GM19468 (cell line): ENCODE measurements around the gene ATP4B.

Experiments
- ATAC-seq: cut with Tn5 transposase; IDR thresholded peaks from one replicate; pipeline ENCODE4 v1.9.1; 2021; ENCODE audit warnings: mild to moderate bottlenecking, moderate library complexity, moderate number of reproducible peaks; ENCODE audit not compliant: unreplicated experiment; ENCODE audit errors: extremely low read depth

ATP4B gene

DNA sequence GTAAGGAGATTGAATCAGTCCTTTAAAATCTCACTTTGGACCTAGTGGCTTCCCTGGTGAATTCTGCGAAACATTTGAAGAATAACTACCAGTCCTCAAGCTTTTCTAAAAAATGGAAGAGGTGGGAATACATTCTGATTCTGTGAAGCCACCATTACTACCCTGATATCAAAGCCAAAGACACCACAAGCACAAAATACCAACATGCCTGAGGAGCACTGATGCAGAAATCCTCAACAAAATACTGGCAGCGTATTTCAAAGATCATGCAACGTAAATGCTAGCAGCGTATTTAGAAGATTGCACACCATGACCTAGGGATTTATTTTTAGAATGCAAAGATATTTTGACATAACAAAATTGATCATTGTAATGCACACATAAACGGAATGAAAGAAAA, 14.4 kb downstream of the ATP4B start:
- no peak for ATAC-seq

DNA sequence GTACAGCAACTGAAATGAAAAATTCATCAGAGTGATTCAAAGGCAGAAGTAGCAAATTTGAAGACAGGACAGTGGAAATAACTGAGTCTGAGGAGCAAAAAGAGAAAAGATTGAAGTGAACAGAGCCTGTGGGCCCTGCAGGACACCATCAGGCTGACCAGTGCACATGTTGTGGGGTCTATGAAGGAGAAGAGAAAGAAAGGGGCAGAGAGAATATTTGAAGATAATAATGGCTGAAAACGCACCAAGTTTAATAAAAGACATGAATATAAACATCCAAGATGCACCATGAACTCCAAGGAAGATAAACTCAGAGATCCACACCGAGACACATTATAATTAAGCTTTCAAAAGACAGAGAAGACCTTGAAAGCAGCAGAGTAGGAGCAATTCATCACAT, 15.4 kb downstream of the ATP4B start:
- ATAC-seq = no peak

DNA sequence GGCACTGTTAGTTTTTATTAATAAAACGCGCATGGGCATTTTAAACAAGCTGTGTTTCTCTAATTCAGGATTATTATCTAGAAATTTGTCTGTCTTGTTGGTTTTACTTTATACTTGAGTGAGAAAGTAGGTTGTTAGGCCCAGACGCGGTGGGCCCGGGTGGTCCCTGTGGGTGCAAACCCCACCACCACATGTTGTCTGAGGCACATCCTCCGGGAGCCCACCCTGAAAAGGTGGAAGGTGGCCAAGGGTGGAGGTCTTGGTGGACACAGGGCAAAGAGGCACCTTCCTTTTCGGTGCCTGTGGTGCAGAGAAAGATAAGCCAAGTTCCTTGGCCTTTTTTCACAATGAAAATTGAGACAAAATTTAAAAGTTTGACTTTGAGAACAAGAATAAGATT, 16.6 kb downstream of the ATP4B start:
- no peak for ATAC-seq

DNA sequence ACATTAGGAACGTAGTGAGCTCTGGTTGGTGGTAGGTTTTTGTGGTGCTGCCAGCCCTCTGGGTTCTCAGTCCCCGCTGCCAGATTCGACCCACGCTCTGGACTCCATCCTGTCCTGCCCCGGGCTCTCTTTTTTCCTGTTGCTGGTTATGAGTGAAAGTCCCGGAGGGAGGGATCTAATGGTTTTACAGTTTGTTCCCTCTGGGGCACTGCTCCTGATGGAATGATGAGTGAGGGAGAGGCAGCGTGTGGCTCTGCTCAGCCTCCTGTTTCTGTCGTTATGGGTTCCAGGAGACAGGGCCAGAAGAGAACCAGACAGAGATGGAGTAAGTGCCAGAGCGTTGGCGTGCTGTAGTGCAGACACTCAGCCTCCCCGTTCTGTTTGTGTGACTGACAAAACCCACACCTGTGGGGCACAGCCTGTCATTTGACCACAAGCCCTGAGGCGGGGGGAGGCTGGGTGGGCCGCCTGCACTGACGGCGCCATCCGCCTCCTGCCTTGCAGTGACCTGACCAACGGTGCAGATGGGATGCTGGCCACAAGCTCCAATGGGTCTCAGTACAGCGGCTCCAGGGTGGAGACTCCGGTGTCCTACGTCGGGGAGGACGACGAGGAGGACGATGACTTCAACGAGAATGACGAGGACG, 18.3 kb downstream of the ATP4B start:
- ATAC-seq = no peak

DNA sequence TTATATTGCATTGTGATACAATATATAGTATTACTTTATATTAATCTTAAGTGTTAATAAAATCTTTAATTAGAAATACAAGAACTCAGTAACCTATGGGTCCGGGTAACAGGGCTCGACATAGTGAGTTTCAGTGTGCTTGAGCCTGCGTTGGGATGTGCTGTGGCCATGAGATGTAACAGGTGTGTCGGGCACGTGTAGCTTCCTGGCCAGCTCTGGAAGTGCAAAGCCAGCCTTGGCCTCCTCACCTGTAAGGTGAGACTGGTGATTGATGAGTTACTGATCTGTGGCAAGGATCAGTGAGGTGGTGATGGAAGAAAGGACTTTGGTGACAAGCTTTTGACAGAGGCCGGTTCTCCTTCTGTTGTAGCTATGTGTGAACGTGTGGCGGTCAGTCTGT, 19.2 kb downstream of the ATP4B start:
- ATAC-seq = no peak

DNA sequence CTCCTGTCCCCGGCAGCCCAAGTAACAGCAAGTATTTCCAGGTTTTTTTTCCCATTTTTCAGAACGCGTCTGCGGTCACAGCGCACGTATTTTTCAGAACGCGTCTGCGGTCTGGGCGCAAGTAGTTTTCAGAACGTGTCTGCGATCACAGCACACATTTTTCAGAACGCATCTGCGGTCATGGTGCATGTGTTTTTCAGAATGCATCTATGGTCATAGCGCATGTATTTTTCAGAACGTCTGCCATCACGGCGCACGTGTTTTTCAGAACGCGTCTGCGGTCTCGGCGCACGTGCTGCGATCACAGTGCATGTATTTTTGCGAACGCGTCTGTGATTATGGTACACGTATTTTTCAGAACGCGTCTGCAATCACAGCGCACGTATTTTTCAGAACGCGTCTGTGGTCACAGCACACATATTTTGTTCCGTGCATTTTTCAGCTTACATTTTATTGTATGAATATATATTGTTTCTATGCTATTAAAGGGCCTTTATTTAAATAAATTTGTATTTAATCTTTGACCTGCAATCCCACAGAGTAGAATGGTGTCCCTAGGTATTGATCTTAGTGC, 19.7 kb downstream of the ATP4B start:
- no peak for ATAC-seq

- ATAC-seq = no peak
Measured at GRCh38 chr13:113637262-113638160, 20.5 kb downstream of the ATP4B start.

DNA sequence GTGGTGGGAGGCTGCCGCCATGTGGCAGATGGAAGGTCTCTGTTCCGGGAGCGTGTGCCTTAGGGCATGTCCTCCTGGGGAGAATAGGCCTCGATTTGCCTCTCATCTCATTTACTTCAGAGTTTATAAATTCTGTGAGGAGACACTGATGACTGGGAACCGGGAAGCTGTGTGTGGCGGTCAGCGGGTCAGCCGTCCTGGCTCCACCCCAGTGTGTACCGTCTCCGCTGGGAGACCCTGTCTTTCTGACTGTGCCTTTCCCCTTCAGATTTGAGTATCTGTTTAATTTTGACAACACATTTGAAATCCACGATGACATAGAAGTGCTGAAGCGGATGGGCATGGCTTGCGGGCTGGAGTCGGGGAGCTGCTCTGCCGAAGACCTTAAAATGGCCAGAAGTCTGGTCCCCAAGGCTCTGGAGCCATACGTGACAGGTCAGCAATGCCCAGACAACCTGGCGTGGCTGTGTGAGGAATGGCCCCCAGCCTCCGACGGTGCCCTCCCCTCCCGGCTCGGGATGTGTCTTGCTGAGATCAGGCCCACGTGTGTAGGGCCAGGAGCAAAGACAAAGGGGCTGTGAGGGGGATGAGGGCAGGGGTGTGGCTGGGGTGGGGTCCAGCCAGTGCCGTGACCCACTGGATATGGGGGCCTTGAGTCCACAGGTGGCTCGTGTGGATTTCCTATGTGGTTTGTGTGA, 21.6 kb downstream of the ATP4B start:
- no peak for ATAC-seq

GRCh38 chr13:113635709-113636108, 22.3 kb downstream of the ATP4B start:
- no peak for ATAC-seq

DNA sequence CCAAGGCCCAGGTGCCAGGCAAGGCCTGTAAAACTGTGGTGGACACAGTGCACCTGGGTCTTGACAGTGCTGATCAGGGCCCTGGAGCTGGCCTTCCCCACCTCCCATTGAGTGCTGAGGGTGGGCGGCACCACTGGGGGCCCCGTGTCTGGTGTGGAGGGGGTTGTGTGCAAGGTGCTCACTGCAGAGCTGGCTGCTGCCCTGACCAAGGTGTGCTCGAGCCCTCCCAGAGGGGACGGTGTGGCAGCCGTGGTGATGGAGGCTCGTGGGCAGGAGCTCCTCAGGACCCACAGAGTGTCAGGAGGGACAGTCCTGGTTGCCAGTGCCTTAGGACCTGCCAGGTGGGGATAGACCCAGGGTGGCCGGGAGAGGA, 23.0 kb downstream of the ATP4B start:
- no peak for ATAC-seq

DNA sequence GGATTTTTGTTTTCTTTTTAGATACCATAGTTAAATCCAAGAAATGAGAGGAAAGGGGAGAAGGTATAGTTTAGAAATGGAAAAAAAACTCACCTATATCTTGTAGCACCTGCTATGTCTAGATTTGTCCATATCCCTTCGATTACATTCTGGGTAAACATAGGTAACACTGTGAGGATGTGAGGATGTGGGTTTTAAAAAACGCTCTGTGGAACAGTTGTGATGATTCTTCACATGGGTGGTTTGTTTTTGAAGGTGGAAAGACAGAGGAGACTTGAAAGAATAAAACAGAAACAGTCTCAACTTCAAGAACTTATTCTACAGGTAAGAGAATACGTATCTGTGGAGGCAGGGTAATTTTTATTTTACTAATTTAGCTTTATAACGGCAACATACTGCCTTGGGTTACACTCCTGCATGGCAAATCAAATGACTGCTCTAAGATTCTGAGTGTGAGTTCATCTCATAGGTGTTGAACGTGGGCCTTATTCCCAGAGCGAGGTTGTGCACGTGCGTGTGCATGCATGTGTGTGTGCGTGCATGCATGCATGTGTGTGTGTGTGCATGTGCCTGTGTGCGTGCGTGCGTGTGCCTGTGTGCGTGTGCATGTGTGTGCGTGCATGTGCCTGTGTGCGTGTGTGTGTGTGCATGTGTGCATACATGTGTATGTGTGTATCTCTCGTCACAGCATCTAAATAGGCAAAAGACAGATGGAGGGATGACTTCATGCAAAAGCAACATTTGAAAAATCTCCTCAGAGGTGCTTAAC, 23.5 kb downstream of the ATP4B start:
- ATAC-seq = no peak

- ATAC-seq = no peak
Measured at GRCh38 chr13:113633485-113633873, 24.5 kb downstream of the ATP4B start.

- ATAC-seq = no peak
Measured at GRCh38 chr13:113632706-113633484, 25.1 kb downstream of the ATP4B start.

- ATAC-seq = no peak
Measured at GRCh38 chr13:113631341-113632095, 26.5 kb downstream of the ATP4B start.

DNA sequence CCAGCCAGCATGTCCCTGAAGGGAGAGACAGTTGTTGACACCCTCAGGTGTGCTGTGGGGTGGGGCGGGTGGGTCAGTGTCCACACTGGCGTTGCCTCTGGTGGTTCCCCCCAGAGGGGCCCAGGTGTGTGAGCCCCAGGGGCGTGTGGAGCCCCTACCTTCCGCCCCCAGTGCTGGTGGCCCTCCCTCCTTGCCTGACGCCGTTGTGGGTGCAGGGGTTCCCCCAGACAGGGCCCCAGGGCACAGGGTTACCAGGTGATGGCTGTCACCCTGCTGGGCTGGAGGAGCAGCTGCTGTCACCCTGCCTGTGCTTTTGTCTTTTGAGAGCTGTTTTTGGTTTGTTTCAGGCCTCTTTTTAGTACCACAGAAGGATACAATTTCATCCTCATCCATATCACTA, 27.2 kb downstream of the ATP4B start:
- ATAC-seq = no peak

- ATAC-seq = no peak
Measured at GRCh38 chr13:113630296-113630695, 27.7 kb downstream of the ATP4B start.

- no peak for ATAC-seq
Measured at GRCh38 chr13:113629866-113630265, 28.1 kb downstream of the ATP4B start.
